Inflammatory macrophage (primary cell): ENCODE measurements around the gene ZNF853.

Experiments
- DNase-seq, 2 donors: peaks; one replicate each; pipeline ENCODE4 v3.0.0-alpha.2; 2020 to 2022

ZNF853 gene

GRCh38 chr7:6606866-6607583 is 8.4 kb upstream of the ZNF853 start:
- DNase-seq = no peak

- DNase-seq = no peak
Measured at GRCh38 chr7:6607651-6608051, 7.8 kb upstream of the ZNF853 start.

- no peak for DNase-seq
Measured at GRCh38 chr7:6608081-6608480, 7.3 kb upstream of the ZNF853 start.

GRCh38 chr7:6608794-6609193 is 6.6 kb upstream of the ZNF853 start:
- DNase-seq = no peak

- DNase-seq = no peak
Measured at GRCh38 chr7:6612819-6613218, 2.6 kb upstream of the ZNF853 start.

- DNase-seq = no peak
Measured at GRCh38 chr7:6613706-6614105, 1.7 kb upstream of the ZNF853 start.

GRCh38 chr7:6615723-6616555 is 529 bp downstream of the ZNF853 start:
- no peak for DNase-seq

- no peak for DNase-seq
Measured at GRCh38 chr7:6616854-6617643, 1.6 kb downstream of the ZNF853 start.

- DNase-seq = no peak
Measured at GRCh38 chr7:6618621-6619020, 3.2 kb downstream of the ZNF853 start.

- DNase-seq = no peak
Measured at GRCh38 chr7:6619961-6620360, 4.6 kb downstream of the ZNF853 start.

- DNase-seq = peak; percentile 48 to 60
Measured at GRCh38 chr7:6621195-6622133, 6.1 kb downstream of the ZNF853 start.

- DNase-seq = no peak
Measured at GRCh38 chr7:6622134-6622710, 6.8 kb downstream of the ZNF853 start.

- DNase-seq = no peak
Measured at GRCh38 chr7:6623589-6624245, 8.3 kb downstream of the ZNF853 start.

- no peak for DNase-seq
Measured at GRCh38 chr7:6624246-6624611, 8.8 kb downstream of the ZNF853 start.

GRCh38 chr7:6628045-6628444 is 12.6 kb downstream of the ZNF853 start:
- DNase-seq = no peak

- DNase-seq = no peak
Measured at GRCh38 chr7:6630007-6630849, 14.8 kb downstream of the ZNF853 start.

- no peak for DNase-seq
Measured at GRCh38 chr7:6631605-6632004, 16.2 kb downstream of the ZNF853 start.

- DNase-seq = no peak
Measured at GRCh38 chr7:6634021-6634420, 18.6 kb downstream of the ZNF853 start.

- peak; percentile 93 to 94 for DNase-seq
Measured at GRCh38 chr7:6634971-6635370, 19.6 kb downstream of the ZNF853 start.
